Measurements from ENCODE around the gene MDM1. TPM values are rescaled to one million over a fixed set of nuclear protein-coding genes. Genes with fewer than 3 reads are reported as not detected.

Gene MDM1
- total RNA-seq, 2 experiments from 2014 or later, result 26.2 to 30.8 TPM

GRCh38 chr12:68261896-68262295, 70.3 kb downstream of the MDM1 start:
- no peak overlapping the region for H2AFZ ChIP-seq (ENCODE audit: low read length)
- POLR2A ChIA-PET, result interaction anchor here (0.6 kb wide), 1 partner anchor 34 kb away, joined by 4 read pairs; no protein-coding TSS in a partner anchor

DNA sequence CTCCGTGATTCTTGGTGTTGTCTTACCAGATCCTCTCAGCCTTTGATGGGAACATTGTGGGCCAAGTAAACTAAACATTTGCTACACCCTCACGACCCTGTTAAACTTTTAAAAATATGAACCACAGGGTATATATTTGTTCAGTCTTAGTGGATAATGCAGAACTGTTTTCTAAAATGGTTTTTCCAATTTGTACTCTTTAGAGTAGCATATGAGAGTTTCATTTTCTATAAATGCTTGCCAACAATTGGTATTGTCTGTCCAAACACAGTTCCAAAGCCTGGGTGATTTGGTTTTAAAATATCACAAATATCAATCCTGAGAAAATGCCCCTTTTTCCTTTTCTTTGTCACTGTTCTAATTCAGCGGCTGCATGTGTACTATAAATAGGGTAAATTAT, 72.0 kb downstream of the MDM1 start:
- H3K79me2 ChIP-seq (ENCODE audit: insufficient read depth, low read depth, low read length), result no peaks in the 10 kb centered on the region
- intact Hi-C loops (cut with micrococcal nuclease; ENCODE audit: unreplicated experiment), result no loop called here
- TF ChIP-seq, protein P1, sequence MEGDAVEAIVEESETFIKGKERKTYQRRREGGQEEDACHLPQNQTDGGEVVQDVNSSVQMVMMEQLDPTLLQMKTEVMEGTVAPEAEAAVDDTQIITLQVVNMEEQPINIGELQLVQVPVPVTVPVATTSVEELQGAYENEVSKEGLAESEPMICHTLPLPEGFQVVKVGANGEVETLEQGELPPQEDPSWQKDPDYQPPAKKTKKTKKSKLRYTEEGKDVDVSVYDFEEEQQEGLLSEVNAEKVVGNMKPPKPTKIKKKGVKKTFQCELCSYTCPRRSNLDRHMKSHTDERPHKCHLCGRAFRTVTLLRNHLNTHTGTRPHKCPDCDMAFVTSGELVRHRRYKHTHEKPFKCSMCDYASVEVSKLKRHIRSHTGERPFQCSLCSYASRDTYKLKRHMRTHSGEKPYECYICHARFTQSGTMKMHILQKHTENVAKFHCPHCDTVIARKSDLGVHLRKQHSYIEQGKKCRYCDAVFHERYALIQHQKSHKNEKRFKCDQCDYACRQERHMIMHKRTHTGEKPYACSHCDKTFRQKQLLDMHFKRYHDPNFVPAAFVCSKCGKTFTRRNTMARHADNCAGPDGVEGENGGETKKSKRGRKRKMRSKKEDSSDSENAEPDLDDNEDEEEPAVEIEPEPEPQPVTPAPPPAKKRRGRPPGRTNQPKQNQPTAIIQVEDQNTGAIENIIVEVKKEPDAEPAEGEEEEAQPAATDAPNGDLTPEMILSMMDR (conservative IDR thresholded peaks at IDR 0.05; ENCODE audit: low read length), result no peak
- no peak for TF ChIP-seq EZH2phosphoT487 (IDR thresholded peaks at IDR 0.05; ENCODE audit: borderline replicate concordance, low read depth, low read length)
- H3K9me2 ChIP-seq (ENCODE audit: insufficient read depth, low read length), result no peaks in the 10 kb centered on the region
- H4K20me1 ChIP-seq (ENCODE audit: insufficient read depth, low read length), result no peaks in the 10 kb centered on the region
- H3K4me2 ChIP-seq (ENCODE audit: low read length), result no peak overlapping the region
- no peaks in the 10 kb centered on the region for H3K36me3 ChIP-seq (ENCODE audit: insufficient read depth, low read length)
- BruUV-seq (replicated peaks), result no TSS peak
- POLR2A ChIA-PET, result no interaction called here
- H3K9me3 ChIP-seq (ENCODE audit: low read length), result no peaks in the 10 kb centered on the region
- H3K27ac ChIP-seq (ENCODE audit: low read depth, low read length, poor library complexity, severe bottlenecking), result no peak overlapping the region
- H3K4me1 ChIP-seq (ENCODE audit: insufficient read depth, low read length, poor library complexity, severe bottlenecking), result no peaks in the 10 kb centered on the region
- CTCF ChIA-PET (ENCODE audit: unreplicated experiment), result no interaction called here
- DNase-seq (ENCODE audit: low spot score), result no peak
- no peak overlapping the region for H3K4me3 ChIP-seq (ENCODE audit: low read depth, low read length, poor library complexity, severe bottlenecking)
- H2AFZ ChIP-seq (ENCODE audit: low read length), result no peak overlapping the region

More at GRCh38 chr12:68261896-68262295, 70.3 kb downstream of the MDM1 start:
- no peak overlapping the region for H3K27ac ChIP-seq (ENCODE audit: low read depth, low read length, poor library complexity, severe bottlenecking)
- no peak for DNase-seq (ENCODE audit: low spot score)
- no peak overlapping the region for H3K4me3 ChIP-seq (ENCODE audit: low read depth, low read length, poor library complexity, severe bottlenecking)
- H3K36me3 ChIP-seq (ENCODE audit: insufficient read depth, low read length), result no peaks in the 10 kb centered on the region
- no peaks in the 10 kb centered on the region for H4K20me1 ChIP-seq (ENCODE audit: insufficient read depth, low read length)
- H3K4me2 ChIP-seq (ENCODE audit: low read length), result no peak overlapping the region
- no peaks in the 10 kb centered on the region for H3K9me3 ChIP-seq (ENCODE audit: low read length)
- H3K9me2 ChIP-seq (ENCODE audit: insufficient read depth, low read length), result no peaks in the 10 kb centered on the region
- no TSS peak for BruUV-seq (replicated peaks)
- H3K79me2 ChIP-seq (ENCODE audit: insufficient read depth, low read depth, low read length), result no peaks in the 10 kb centered on the region
- CTCF ChIA-PET (ENCODE audit: unreplicated experiment), result no interaction called here
- no peaks in the 10 kb centered on the region for H3K4me1 ChIP-seq (ENCODE audit: insufficient read depth, low read length, poor library complexity, severe bottlenecking)
- TF ChIP-seq EZH2phosphoT487 (IDR thresholded peaks at IDR 0.05; ENCODE audit: borderline replicate concordance, low read depth, low read length), result no peak
- TF ChIP-seq, protein P1 (conservative IDR thresholded peaks at IDR 0.05; ENCODE audit: low read length), result no peak
- intact Hi-C loops (cut with micrococcal nuclease; ENCODE audit: unreplicated experiment), result no loop called here

DNA sequence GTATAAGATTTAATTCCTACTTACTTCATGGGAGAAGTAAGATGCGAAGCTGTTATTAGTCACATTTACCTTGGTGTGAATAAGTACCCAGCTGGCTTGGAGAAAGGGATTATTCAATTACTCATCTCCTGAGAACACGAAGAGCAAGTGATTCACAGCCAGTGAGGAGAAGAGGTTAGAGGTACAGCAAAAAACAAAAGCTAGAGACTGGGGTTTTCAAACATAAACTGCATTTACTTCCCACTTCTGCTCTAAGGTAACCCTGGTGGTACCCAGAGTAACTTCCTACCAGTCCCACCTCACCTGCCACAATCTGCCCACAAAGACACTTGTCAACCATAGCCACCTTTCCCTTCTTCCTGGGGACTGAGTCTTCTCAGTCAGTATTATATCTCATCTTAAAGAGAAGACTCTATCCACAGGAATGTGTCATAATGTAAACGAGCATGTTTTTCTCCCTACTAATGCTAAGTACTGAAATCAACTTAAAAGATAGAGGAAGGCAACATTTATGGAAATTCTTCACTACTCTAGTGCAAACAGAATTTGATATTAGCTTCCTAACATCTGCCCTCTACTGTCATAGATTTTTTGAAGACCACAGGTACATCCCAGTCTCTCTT, 72.7 kb downstream of the MDM1 start:
- H3K36me3 ChIP-seq (ENCODE audit: insufficient read depth, low read length), result no peaks in the 10 kb centered on the region
- no peak overlapping the region for H3K4me3 ChIP-seq (ENCODE audit: low read depth, low read length, poor library complexity, severe bottlenecking)
- H3K4me2 ChIP-seq (ENCODE audit: low read length), result no peak overlapping the region
- H4K20me1 ChIP-seq (ENCODE audit: insufficient read depth, low read length), result no peaks in the 10 kb centered on the region
- H2AFZ ChIP-seq (ENCODE audit: low read length), result no peak overlapping the region
- ChIA-PET POLR2A (interaction anchor here (0.6 kb wide), 1 partner anchor 9 kb away, joined by 3 read pairs; no protein-coding TSS in a partner anchor), CTCF (ENCODE audit: unreplicated experiment) (no interaction called here)
- DNase-seq (ENCODE audit: low spot score), result no peak
- no peaks in the 10 kb centered on the region for H3K9me2 ChIP-seq (ENCODE audit: insufficient read depth, low read length)
- no peaks in the 10 kb centered on the region for H3K4me1 ChIP-seq (ENCODE audit: insufficient read depth, low read length, poor library complexity, severe bottlenecking)
- intact Hi-C loops (cut with micrococcal nuclease; ENCODE audit: unreplicated experiment), result no loop called here
- H3K27ac ChIP-seq (ENCODE audit: low read depth, low read length, poor library complexity, severe bottlenecking), result no peak overlapping the region
- H3K9me3 ChIP-seq (ENCODE audit: low read length), result no peaks in the 10 kb centered on the region
- BruUV-seq (replicated peaks), result no TSS peak
- H3K79me2 ChIP-seq (ENCODE audit: insufficient read depth, low read depth, low read length), result no peaks in the 10 kb centered on the region
- TF ChIP-seq, protein P1 (conservative IDR thresholded peaks at IDR 0.05; ENCODE audit: low read length), result no peak
- no peak for TF ChIP-seq EZH2phosphoT487 (IDR thresholded peaks at IDR 0.05; ENCODE audit: borderline replicate concordance, low read depth, low read length)
